Activated CD8-positive, alpha-beta T cell treated with anti-CD3 and anti-CD28 coated beads, Interleukin-2, amount 10 ng/mL, durations not matched to agents 7 days and 5 days (primary cell): Measurements from ENCODE around the gene INAFM2. TPM values are rescaled to one million over a fixed set of nuclear protein-coding genes. Genes with fewer than 3 reads are reported as not detected.

ENCODE experiments used
- ATAC-seq: fragments of 150-1000 bp; cut with Tn5 transposase; one replicate; pipeline ENCODE4 v1.10.0; 2021; ENCODE audit warnings: moderate library complexity
- CTCF ChIA-PET: fragments of 350-600 bp; sonication (Branson Sonifier 250); formaldehyde crosslinking; loops from one replicate; lab custom pipeline; 2021; ENCODE audit warnings: antibody characterized with exemption; lab: Charles Lee
- POLR2A ChIA-PET: fragments of 350-600 bp; sonication (Branson Sonifier 250); formaldehyde crosslinking; loops from one replicate; lab custom pipeline; 2021; ENCODE audit warnings: antibody characterized with exemption; lab: Charles Lee
- DNase-seq: peaks from one replicate; pipeline ENCODE4 v3.0.0-alpha.2; 2020
- H3K27ac Mint-ChIP-seq: one replicate; pipeline ENCODE4 v1.8.0; 2021; ENCODE audit warnings: mild to moderate bottlenecking, mixed read lengths
- H3K27me3 Mint-ChIP-seq: one replicate; pipeline ENCODE4 v1.8.0; 2021; ENCODE audit warnings: low read depth, mixed read lengths
- H3K36me3 Mint-ChIP-seq: one replicate; pipeline ENCODE4 v1.8.0; 2021; ENCODE audit warnings: low read depth, mixed read lengths
- H3K4me1 Mint-ChIP-seq: one replicate; pipeline ENCODE4 v1.8.0; 2021; ENCODE audit warnings: low read depth, mixed read lengths
- H3K4me3 Mint-ChIP-seq: one replicate; pipeline ENCODE4 v1.8.0; 2021; ENCODE audit warnings: mild to moderate bottlenecking, mixed read lengths
- H3K9me3 Mint-ChIP-seq: one replicate; pipeline ENCODE4 v1.8.0; 2022; ENCODE audit warnings: mixed read lengths; ENCODE audit not compliant: insufficient read depth
- total RNA-seq, 2 experiments: library from RNA; stranded (reverse); gene quantifications; one replicate each; pipeline ENCODE4 v1.2.3, GENCODE V29; 2021

The INAFM2 gene
- total RNA-seq, 2 experiments from 2014 or later = 8.7 to 9.4 TPM

- Mint-ChIP-seq H3K27ac (no peak overlapping the region), H3K36me3 (peaks cover 4% of the 10 kb centered on the region), H3K4me1 (peaks cover under 1% of the 10 kb centered on the region), H3K4me3 (no peak overlapping the region), H3K9me3 (no peaks in the 10 kb centered on the region), H3K27me3 (peaks cover 13% of the 10 kb centered on the region)
- POLR2A ChIA-PET = interaction anchor here (1.5 kb wide), 1 partner anchor 20 kb away, joined by 4 read pairs; no protein-coding TSS in a partner anchor
- DNase-seq (no peak), ATAC-seq (no peak)
- CTCF ChIA-PET = interaction anchor here (1.1 to 6.6 kb wide), 5 partner anchors 9 to 134 kb away, joined by 3 to 49 read pairs (median 6); partner anchors contain the start of gene PLCB2
Observed at GRCh38 chr15:40287968-40288367, 35.5 kb upstream of the INAFM2 start.

- no peak overlapping the region for H3K4me3 Mint-ChIP-seq
- no peaks in the 10 kb centered on the region for H3K9me3 Mint-ChIP-seq
- H3K27ac Mint-ChIP-seq = no peak overlapping the region
- no peaks in the 10 kb centered on the region for H3K4me1 Mint-ChIP-seq
- H3K27me3 Mint-ChIP-seq = peaks cover 2% of the 10 kb centered on the region
- ATAC-seq (no peak), DNase-seq (no peak)
- CTCF ChIA-PET = interaction anchor here (1.1 to 6.6 kb wide), 6 partner anchors 10 to 55 kb away, joined by 3 to 49 read pairs (median 16); partner anchors contain the start of genes INAFM2 and PLCB2
- H3K36me3 Mint-ChIP-seq = peaks cover 5% of the 10 kb centered on the region
- POLR2A ChIA-PET = interaction anchor here (1.5 kb wide), 1 partner anchor 19 kb away, joined by 4 read pairs; no protein-coding TSS in a partner anchor
Observed at GRCh38 chr15:40289140-40289775, 34.2 kb upstream of the INAFM2 start.

GRCh38 chr15:40290545-40290917 lies 33.0 kb upstream of the INAFM2 start:
- CTCF ChIA-PET = interaction anchor here (1.1 to 3.8 kb wide), 6 partner anchors 11 to 54 kb away, joined by 3 to 34 read pairs (median 4); partner anchors contain the start of gene PLCB2
- Mint-ChIP-seq H3K9me3 (no peaks in the 10 kb centered on the region), H3K4me1 (no peaks in the 10 kb centered on the region), H3K4me3 (no peak overlapping the region), H3K36me3 (peaks cover 7% of the 10 kb centered on the region), H3K27me3 (no peaks in the 10 kb centered on the region), H3K27ac (no peak overlapping the region)
- ATAC-seq (no peak), DNase-seq (no peak)
- POLR2A ChIA-PET = interaction anchor here (1.2 kb wide), 1 partner anchor 16 kb away, joined by 3 read pairs; no protein-coding TSS in a partner anchor

GRCh38 chr15:40290918-40291574 lies 32.4 kb upstream of the INAFM2 start:
- ATAC-seq = no peak
- Mint-ChIP-seq H3K9me3 (no peaks in the 10 kb centered on the region), H3K27ac (no peak overlapping the region), H3K4me1 (no peaks in the 10 kb centered on the region), H3K36me3 (peaks cover 7% of the 10 kb centered on the region), H3K4me3 (no peak overlapping the region), H3K27me3 (no peaks in the 10 kb centered on the region)
- DNase-seq = no peak
- CTCF ChIA-PET = interaction anchor here (1.0 to 3.7 kb wide), 4 partner anchors 11 to 19 kb away, joined by 3 to 28 read pairs (median 3); partner anchors contain the start of gene PLCB2
- POLR2A ChIA-PET = interaction anchor here (1.2 kb wide), 1 partner anchor 16 kb away, joined by 3 read pairs; no protein-coding TSS in a partner anchor

- CTCF ChIA-PET = interaction anchor here (0.9 to 3.7 kb wide), 5 partner anchors 13 to 18 kb away, joined by 3 to 28 read pairs (median 3); no protein-coding TSS in a partner anchor
Observed at GRCh38 chr15:40292246-40292645, 31.2 kb upstream of the INAFM2 start.

GRCh38 chr15:40293006-40293405 lies 30.5 kb upstream of the INAFM2 start:
- H3K27ac Mint-ChIP-seq = no peak overlapping the region
- no peaks in the 10 kb centered on the region for H3K9me3 Mint-ChIP-seq
- H3K36me3 Mint-ChIP-seq = peaks cover 14% of the 10 kb centered on the region
- ChIA-PET CTCF (interaction anchor here (0.9 to 1.5 kb wide), 5 partner anchors 14 to 45 kb away, joined by 3 to 6 read pairs (median 4); no protein-coding TSS in a partner anchor), POLR2A (interaction anchor here (1.2 kb wide), 1 partner anchor 15 kb away, joined by 4 read pairs; the partner anchor contains the start of gene PLCB2)
- DNase-seq = no peak
- ATAC-seq = no peak
- no peaks in the 10 kb centered on the region for H3K27me3 Mint-ChIP-seq
- H3K4me3 Mint-ChIP-seq = no peak overlapping the region
- no peaks in the 10 kb centered on the region for H3K4me1 Mint-ChIP-seq

More at GRCh38 chr15:40292246-40292645, 31.2 kb upstream of the INAFM2 start:
- Mint-ChIP-seq H3K36me3 (peaks cover 11% of the 10 kb centered on the region), H3K9me3 (no peaks in the 10 kb centered on the region), H3K4me3 (no peak overlapping the region), H3K27ac (no peak overlapping the region), H3K27me3 (no peaks in the 10 kb centered on the region), H3K4me1 (no peaks in the 10 kb centered on the region)
- DNase-seq (no peak), ATAC-seq (no peak)
- POLR2A ChIA-PET = interaction anchor here (0.5 kb wide), 1 partner anchor 21 kb away, joined by 5 read pairs; no protein-coding TSS in a partner anchor

GRCh38 chr15:40293905-40294895 lies 29.3 kb upstream of the INAFM2 start:
- CTCF ChIA-PET = interaction anchor here (0.9 to 1.5 kb wide), 2 partner anchors 13 to 44 kb away, joined by 4 to 6 read pairs; no protein-coding TSS in a partner anchor
- DNase-seq (no peak), ATAC-seq (no peak)
- no peaks in the 10 kb centered on the region for H3K27me3 Mint-ChIP-seq
- no peaks in the 10 kb centered on the region for H3K9me3 Mint-ChIP-seq
- POLR2A ChIA-PET = interaction anchor here (0.6 to 1.2 kb wide), 2 partner anchors 14 to 367 kb away, joined by 3 to 4 read pairs; partner anchors contain the start of gene PLCB2
- no peak overlapping the region for H3K4me3 Mint-ChIP-seq
- no peak overlapping the region for H3K27ac Mint-ChIP-seq
- peaks cover 15% of the 10 kb centered on the region for H3K36me3 Mint-ChIP-seq
- H3K4me1 Mint-ChIP-seq = no peaks in the 10 kb centered on the region

- CTCF ChIA-PET = no interaction called here
- DNase-seq (no peak), ATAC-seq (no peak)
- no peaks in the 10 kb centered on the region for H3K27me3 Mint-ChIP-seq
- H3K36me3 Mint-ChIP-seq = peaks cover 23% of the 10 kb centered on the region
- POLR2A ChIA-PET = no interaction called here
- H3K4me1 Mint-ChIP-seq = no peaks in the 10 kb centered on the region
- no peak overlapping the region for H3K27ac Mint-ChIP-seq
- H3K9me3 Mint-ChIP-seq = no peaks in the 10 kb centered on the region
- H3K4me3 Mint-ChIP-seq = no peak overlapping the region
Observed at GRCh38 chr15:40295297-40295696, 28.2 kb upstream of the INAFM2 start.

GRCh38 chr15:40295877-40296560 lies 27.5 kb upstream of the INAFM2 start:
- CTCF ChIA-PET = interaction anchor here (1.0 to 1.4 kb wide), 4 partner anchors 11 to 22 kb away, joined by 3 to 5 read pairs (median 4); partner anchors contain the start of gene PLCB2
- no peaks in the 10 kb centered on the region for H3K27me3 Mint-ChIP-seq
- POLR2A ChIA-PET = interaction anchor here (1.3 kb wide), 1 partner anchor 12 kb away, joined by 6 read pairs; the partner anchor contains the start of gene PLCB2
- ATAC-seq (no peak), DNase-seq (no peak)
- no peaks in the 10 kb centered on the region for H3K9me3 Mint-ChIP-seq
- H3K4me3 Mint-ChIP-seq = no peak overlapping the region
- H3K36me3 Mint-ChIP-seq = peaks cover 30% of the 10 kb centered on the region
- no peak overlapping the region for H3K27ac Mint-ChIP-seq
- H3K4me1 Mint-ChIP-seq = no peaks in the 10 kb centered on the region

GRCh38 chr15:40296561-40297230 lies 26.8 kb upstream of the INAFM2 start:
- Mint-ChIP-seq H3K27ac (no peak overlapping the region), H3K4me1 (no peaks in the 10 kb centered on the region), H3K9me3 (no peaks in the 10 kb centered on the region), H3K27me3 (no peaks in the 10 kb centered on the region), H3K4me3 (no peak overlapping the region), H3K36me3 (peaks cover 35% of the 10 kb centered on the region)
- DNase-seq (no peak), ATAC-seq (no peak)
- ChIA-PET POLR2A (interaction anchor here (1.3 kb wide), 1 partner anchor 11 kb away, joined by 6 read pairs; the partner anchor contains the start of gene PLCB2), CTCF (interaction anchor here (1.0 to 1.4 kb wide), 4 partner anchors 11 to 23 kb away, joined by 3 to 5 read pairs (median 4); partner anchors contain the start of gene PLCB2)
